Measurements from ENCODE around the gene TNFRSF1A. TPM values are rescaled to one million over a fixed set of nuclear protein-coding genes. Genes with fewer than 3 reads are reported as not detected.

Gene TNFRSF1A
- total RNA-seq, 1 donor from 2014 or later, result 528 TPM

- Histone ChIP-seq H3K27ac (peak overlapping the region in 1 of 2 donors; percentile 12), H3K9me3 (no peaks in the 10 kb centered on the region), H3K4me3 (no peak overlapping the region), H3K27me3 (no peaks in the 10 kb centered on the region), H3K36me3 (no peaks in the 10 kb centered on the region), H3K4me1 (peaks cover 0 to 9% of the 10 kb centered on the region in 2 donors)
- TF ChIP-seq, protein P1, sequence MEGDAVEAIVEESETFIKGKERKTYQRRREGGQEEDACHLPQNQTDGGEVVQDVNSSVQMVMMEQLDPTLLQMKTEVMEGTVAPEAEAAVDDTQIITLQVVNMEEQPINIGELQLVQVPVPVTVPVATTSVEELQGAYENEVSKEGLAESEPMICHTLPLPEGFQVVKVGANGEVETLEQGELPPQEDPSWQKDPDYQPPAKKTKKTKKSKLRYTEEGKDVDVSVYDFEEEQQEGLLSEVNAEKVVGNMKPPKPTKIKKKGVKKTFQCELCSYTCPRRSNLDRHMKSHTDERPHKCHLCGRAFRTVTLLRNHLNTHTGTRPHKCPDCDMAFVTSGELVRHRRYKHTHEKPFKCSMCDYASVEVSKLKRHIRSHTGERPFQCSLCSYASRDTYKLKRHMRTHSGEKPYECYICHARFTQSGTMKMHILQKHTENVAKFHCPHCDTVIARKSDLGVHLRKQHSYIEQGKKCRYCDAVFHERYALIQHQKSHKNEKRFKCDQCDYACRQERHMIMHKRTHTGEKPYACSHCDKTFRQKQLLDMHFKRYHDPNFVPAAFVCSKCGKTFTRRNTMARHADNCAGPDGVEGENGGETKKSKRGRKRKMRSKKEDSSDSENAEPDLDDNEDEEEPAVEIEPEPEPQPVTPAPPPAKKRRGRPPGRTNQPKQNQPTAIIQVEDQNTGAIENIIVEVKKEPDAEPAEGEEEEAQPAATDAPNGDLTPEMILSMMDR (IDR thresholded peaks at IDR 0.05), result no peak
- no peak for DNase-seq (ENCODE audit: low spot score in 2 of 2)
- intact Hi-C loops (cut with DNase I), result no loop called here
Measured at GRCh38 chr12:6367969-6368892, 26.4 kb upstream of the TNFRSF1A start.

GRCh38 chr12:6367065-6367968 lies 25.4 kb upstream of the TNFRSF1A start:
- H3K4me1 ChIP-seq, result peaks cover 0 to 6% of the 10 kb centered on the region in 2 donors

GRCh38 chr12:6364044-6364374 lies 22.1 kb upstream of the TNFRSF1A start:
- H3K27ac ChIP-seq, result peak overlapping the region; percentile 55 to 74

More at GRCh38 chr12:6367065-6367968, 25.4 kb upstream of the TNFRSF1A start:
- Histone ChIP-seq H3K27ac (peak overlapping the region in 1 of 2 donors; percentile 12), H3K36me3 (no peaks in the 10 kb centered on the region), H3K9me3 (no peaks in the 10 kb centered on the region), H3K4me3 (no peak overlapping the region), H3K27me3 (no peaks in the 10 kb centered on the region)
- TF ChIP-seq, protein P1 (IDR thresholded peaks at IDR 0.05), result peak in 1 of 3 experiments; percentile 12
- intact Hi-C loops (cut with DNase I), result no loop called here
- DNase-seq (ENCODE audit: low spot score in 2 of 2), result no peak

GRCh38 chr12:6363330-6364043 lies 21.6 kb upstream of the TNFRSF1A start:
- Histone ChIP-seq H3K4me1 (peaks cover 0 to 5% of the 10 kb centered on the region in 2 donors), H3K27ac (peak overlapping the region; percentile 55 to 74), H3K9me3 (no peaks in the 10 kb centered on the region), H3K36me3 (no peaks in the 10 kb centered on the region), H3K27me3 (no peaks in the 10 kb centered on the region), H3K4me3 (peak overlapping the region; percentile 59 to 65)
- peak in 1 of 2 donors; percentile 81 for DNase-seq (ENCODE audit: low spot score in 2 of 2)
- TF ChIP-seq, protein P1 (IDR thresholded peaks at IDR 0.05), result no peak
- intact Hi-C loops (cut with DNase I), result no loop called here

More at GRCh38 chr12:6364044-6364374, 22.1 kb upstream of the TNFRSF1A start:
- intact Hi-C loops (cut with DNase I), result no loop called here
- TF ChIP-seq, protein P1 (IDR thresholded peaks at IDR 0.05), result no peak
- Histone ChIP-seq H3K4me1 (peaks cover 0 to 5% of the 10 kb centered on the region in 2 donors), H3K27me3 (no peaks in the 10 kb centered on the region), H3K9me3 (no peaks in the 10 kb centered on the region), H3K36me3 (no peaks in the 10 kb centered on the region), H3K4me3 (peak overlapping the region; percentile 59 to 65)
- DNase-seq (ENCODE audit: low spot score in 2 of 2), result no peak

DNA sequence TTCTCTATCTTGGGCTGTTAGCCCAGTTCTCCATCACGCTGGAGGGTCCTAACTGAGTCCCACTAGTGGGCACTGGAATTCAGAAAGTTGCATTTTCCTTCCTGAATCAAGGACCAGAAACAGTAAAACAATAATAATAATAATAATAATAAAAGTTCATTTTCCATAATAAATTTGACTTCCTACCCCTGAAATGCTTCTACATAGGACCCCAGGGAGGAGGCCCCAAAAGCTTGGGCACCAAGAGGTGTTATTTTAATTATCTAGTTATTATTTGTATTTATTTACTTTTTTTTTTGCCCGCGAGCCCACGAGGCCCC lies 21.1 kb upstream of the TNFRSF1A start:
- H3K36me3 ChIP-seq, result no peaks in the 10 kb centered on the region
- no peak for DNase-seq (ENCODE audit: low spot score in 2 of 2)
- no peaks in the 10 kb centered on the region for H3K9me3 ChIP-seq
- no peaks in the 10 kb centered on the region for H3K27me3 ChIP-seq
- peaks cover 0 to 5% of the 10 kb centered on the region in 2 donors for H3K4me1 ChIP-seq
- intact Hi-C loops (cut with DNase I), result no loop called here
- TF ChIP-seq, protein P1 (IDR thresholded peaks at IDR 0.05), result no peak
- peak overlapping the region; percentile 59 to 65 for H3K4me3 ChIP-seq
- H3K27ac ChIP-seq, result peak overlapping the region; percentile 55 to 74

All from ascending aorta (tissue), 2 donors.